ENCODE measurements around the gene ADAP1. TPM values are rescaled to one million over a fixed set of nuclear protein-coding genes. Genes with fewer than 3 reads are reported as not detected.

The ADAP1 gene
- total RNA-seq, 3 donors from 2014 or later, result 7.5 to 15.5 (median 14.0) TPM

GRCh38 chr7:849145-849544, 105.3 kb downstream of the ADAP1 start:
- Histone ChIP-seq H3K27me3 (no peaks in the 10 kb centered on the region), H3K4me1 (no peaks in the 10 kb centered on the region), H3K36me3 (peaks cover 16% of the 10 kb centered on the region), H3K4me3 (no peak overlapping the region), H3K27ac (no peak overlapping the region), H3K9me3 (no peaks in the 10 kb centered on the region)
- intact Hi-C loops (cut with DNase I; ENCODE audit: low total_unique reads), result no loop called here
- no peak for DNase-seq (ENCODE audit: low spot score in 2 of 2)
- TF ChIP-seq POLR2AphosphoS5 (IDR thresholded peaks at IDR 0.05), result no peak
- TF ChIP-seq POLR2A (IDR thresholded peaks at IDR 0.05), result no peak
- TF ChIP-seq CTCF (IDR thresholded peaks at IDR 0.05), result no peak

Other genes starting within 250 kb of the ADAP1 start
- 10 to 100 TPM; 14.1 to 29.8 (median 23.6) TPM for gene DNAAF5, start 228.0 kb downstream of the ADAP1 start, total RNA-seq
- 10 to 100 TPM in 1 of 3 donors, 1 to 10 TPM in 2; 3.7 to 10.5 (median 7.9) TPM for gene PRKAR1B, start 227.4 kb downstream of the ADAP1 start, total RNA-seq
- gene SUN1, start 122.2 kb downstream of the ADAP1 start, total RNA-seq, result 100 to 1,000 TPM; 153 to 189 (median 160) TPM
- gene GET4, start 78.1 kb downstream of the ADAP1 start, total RNA-seq, result 10 to 100 TPM; 23.7 to 33.4 (median 29.5) TPM
- gene COX19, start 20.9 kb upstream of the ADAP1 start, total RNA-seq, result 10 to 100 TPM in 1 of 3 donors, 1 to 10 TPM in 2; 8.5 to 17.3 (median 8.8) TPM
- gene CYP2W1, start 28.5 kb upstream of the ADAP1 start, total RNA-seq, result not detected
- gene GPR146, start 89.9 kb upstream of the ADAP1 start, total RNA-seq, result 10 to 100 TPM; 24.1 to 56.8 (median 43.6) TPM
- gene GPER1, start 133.4 kb upstream of the ADAP1 start, total RNA-seq, result 1 to 10 TPM; 2.6 to 3.3 (median 3.2) TPM
- gene ZFAND2A, start 205.5 kb upstream of the ADAP1 start, total RNA-seq, result 10 to 100 TPM; 31.9 to 41.6 (median 34.1) TPM